Immature natural killer cell (primary cell): ENCODE results near the gene CMTM8. TPM values are rescaled to one million over a fixed set of nuclear protein-coding genes. Genes with fewer than 3 reads are reported as not detected.
"Not testable (repeated sequence)": the region's sequence is repeated elsewhere in the genome, so short reads cannot be mapped to it uniquely, and the experiment has no call there.

Source experiments
- DNase-seq, 3 donors: peaks; one replicate each; pipeline ENCODE4 v3.0.0; 2022; ENCODE audit warnings: mixed read lengths in 1 of 3
- H3K27ac Mint-ChIP-seq, 6 donors: one replicate each; pipeline ENCODE4 v1.8.0; 2020; ENCODE audit warnings: mixed read lengths in 6 of 6, mild to moderate bottlenecking in 5 of 6, inconsistent platforms in 4 of 6, moderate library complexity in 3 of 6
- H3K27me3 Mint-ChIP-seq, 3 donors: one replicate each; pipeline ENCODE4 v1.8.0; 2020 to 2021; ENCODE audit warnings: low read depth in 3 of 3, mild to moderate bottlenecking in 3 of 3, mixed read lengths in 3 of 3, moderate library complexity in 3 of 3, inconsistent platforms in 1 of 3
- H3K36me3 Mint-ChIP-seq, 3 donors: one replicate each; pipeline ENCODE4 v1.8.0; 2020; ENCODE audit warnings: mixed read lengths in 3 of 3, inconsistent platforms in 2 of 3, mild to moderate bottlenecking in 2 of 3
- H3K4me1 Mint-ChIP-seq, 2 donors: one replicate each; pipeline ENCODE4 v1.8.0; 2020; ENCODE audit warnings: inconsistent platforms in 2 of 2, mild to moderate bottlenecking in 2 of 2, mixed read lengths in 2 of 2, moderate library complexity in 1 of 2
- H3K4me3 Mint-ChIP-seq, 5 donors: one replicate each; pipeline ENCODE4 v1.8.0; 2020; ENCODE audit warnings: mild to moderate bottlenecking in 5 of 5, mixed read lengths in 5 of 5, inconsistent platforms in 3 of 5, moderate library complexity in 3 of 5
- H3K9me3 Mint-ChIP-seq, 6 donors: one replicate each; pipeline ENCODE4 v1.8.0; 2020; ENCODE audit warnings: mild to moderate bottlenecking in 6 of 6, mixed read lengths in 6 of 6, inconsistent platforms in 4 of 6, moderate library complexity in 3 of 6
- polyA plus RNA-seq, 3 donors: library from polyadenylated mRNA; unstranded; fragments of 300-500 nt; fragmentation: Illumina TruSeq; gene quantifications; one replicate each; pipeline ENCODE4 v1.2.3, GENCODE V29; 2021

Gene CMTM8
- polyA plus RNA-seq, 3 donors from 2014 or later, result 1.8 to 2.0 TPM; not detected in 1

DNA sequence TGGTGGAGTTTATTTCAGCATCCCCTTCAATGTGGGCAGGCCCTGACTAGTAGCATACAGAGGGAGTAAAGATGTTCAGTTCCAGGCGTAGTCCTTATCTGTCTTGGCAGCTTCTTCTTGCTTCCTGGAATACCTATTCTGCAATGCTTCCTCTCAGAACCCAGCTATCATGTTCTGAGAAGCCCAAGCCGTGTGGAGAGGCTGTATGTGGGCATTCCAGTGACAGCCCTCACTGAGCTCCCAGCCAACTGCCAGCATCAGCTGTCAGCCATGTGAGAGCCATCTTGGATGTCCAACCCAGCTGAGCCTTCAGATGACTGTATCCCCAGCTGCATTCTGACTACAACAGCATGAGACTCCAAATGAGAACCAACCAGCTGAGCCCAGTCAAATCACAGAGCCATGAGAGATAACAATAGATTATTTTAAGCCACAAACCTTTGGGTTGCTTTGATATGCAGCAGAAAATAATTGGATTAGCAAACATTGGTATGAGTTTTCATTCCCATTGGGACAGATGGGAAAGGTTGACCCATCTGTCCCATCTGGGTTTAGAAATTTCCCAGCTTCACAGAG lies 144.7 kb downstream of the CMTM8 start:
- Mint-ChIP-seq H3K9me3 (no peaks in the 10 kb centered on the region), H3K4me1 (no peaks in the 10 kb centered on the region), H3K27me3 (peaks cover 2 to 7% (median 6%) of the 10 kb centered on the region in 3 donors), H3K27ac (no peak overlapping the region), H3K36me3 (no peaks in the 10 kb centered on the region), H3K4me3 (no peak overlapping the region)
- no peak for DNase-seq

DNA sequence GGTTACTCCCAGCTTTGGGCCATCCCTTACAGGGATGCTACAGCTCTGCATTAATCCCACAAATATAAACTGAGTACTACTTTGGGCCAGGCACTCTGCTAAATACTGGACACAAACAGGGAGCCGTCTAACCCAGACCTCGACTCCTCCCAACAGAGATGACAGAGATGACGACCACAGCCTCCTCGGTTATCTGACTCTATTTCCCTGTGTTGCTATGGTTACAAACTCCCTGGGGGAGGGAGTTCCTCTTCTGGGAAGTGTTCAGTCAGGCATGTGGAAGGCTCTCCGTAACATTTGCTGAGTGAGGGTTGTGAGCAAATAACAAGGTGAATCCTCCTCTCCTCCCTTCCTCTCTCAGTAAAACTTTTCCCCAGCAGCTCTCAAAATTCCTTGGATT lies 146.5 kb downstream of the CMTM8 start:
- DNase-seq, result no peak

DNA sequence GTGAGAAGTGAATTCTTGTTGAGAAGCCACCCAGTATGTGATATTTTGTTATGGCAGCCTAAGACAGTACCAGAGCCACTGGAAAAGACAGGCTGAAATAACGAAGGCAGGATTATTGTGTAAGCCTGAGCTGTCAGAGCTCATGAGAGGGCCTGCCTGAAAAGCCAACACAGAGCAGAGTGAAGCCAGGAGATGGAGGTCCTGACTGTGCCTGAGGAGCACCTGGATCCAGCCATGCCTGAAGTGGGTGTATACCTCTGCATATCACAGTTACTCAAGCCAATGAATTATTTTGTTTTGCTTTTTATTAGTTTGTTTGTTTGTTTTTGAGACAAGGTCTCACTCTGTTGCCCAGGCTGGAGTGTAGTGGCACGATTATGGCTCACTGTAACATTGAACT lies 149.0 kb downstream of the CMTM8 start:
- no peak overlapping the region for H3K27ac Mint-ChIP-seq
- peaks cover 12 to 15% of the 10 kb centered on the region in 2 donors for H3K4me1 Mint-ChIP-seq
- DNase-seq, result no peak
- H3K36me3 Mint-ChIP-seq, result no peaks in the 10 kb centered on the region
- H3K4me3 Mint-ChIP-seq, result no peak overlapping the region
- no peaks in the 10 kb centered on the region for H3K9me3 Mint-ChIP-seq
- peaks cover 1 to 7% (median 6%) of the 10 kb centered on the region in 3 donors for H3K27me3 Mint-ChIP-seq

More for the DNA sequence above, 146.5 kb downstream of the CMTM8 start:
- no peaks in the 10 kb centered on the region for H3K9me3 Mint-ChIP-seq
- peaks cover 2 to 7% (median 6%) of the 10 kb centered on the region in 3 donors for H3K27me3 Mint-ChIP-seq
- H3K36me3 Mint-ChIP-seq, result no peaks in the 10 kb centered on the region
- no peaks in the 10 kb centered on the region for H3K4me1 Mint-ChIP-seq
- no peak overlapping the region for H3K27ac Mint-ChIP-seq
- no peak overlapping the region for H3K4me3 Mint-ChIP-seq

DNA sequence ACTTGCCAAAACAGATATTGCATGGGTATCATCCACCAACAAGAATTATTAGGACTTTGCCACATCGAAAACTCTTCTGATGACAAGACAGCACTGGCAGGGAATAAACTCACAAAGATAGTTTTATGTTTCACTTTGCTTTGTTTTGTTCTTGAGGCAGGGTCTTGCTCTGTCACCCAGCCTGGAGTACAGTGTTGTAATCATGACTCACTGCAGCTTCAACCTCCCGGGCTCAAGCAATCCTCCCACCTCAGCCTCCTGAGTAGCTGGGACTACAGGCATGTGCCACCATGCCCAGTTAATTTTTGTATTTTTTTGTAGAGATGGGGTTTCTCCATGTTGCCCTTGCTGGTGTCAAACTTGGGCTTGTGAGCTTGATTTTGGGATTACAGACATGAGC lies 151.1 kb downstream of the CMTM8 start:
- not testable (repeated sequence) for H3K27me3 Mint-ChIP-seq, H3K36me3 Mint-ChIP-seq, H3K27ac Mint-ChIP-seq, H3K9me3 Mint-ChIP-seq, DNase-seq
- peaks cover 29 to 33% of the 10 kb centered on the region in 2 donors for H3K4me1 Mint-ChIP-seq
- peak overlapping the region in 1 of 5 donors; percentile 40 for H3K4me3 Mint-ChIP-seq

DNA sequence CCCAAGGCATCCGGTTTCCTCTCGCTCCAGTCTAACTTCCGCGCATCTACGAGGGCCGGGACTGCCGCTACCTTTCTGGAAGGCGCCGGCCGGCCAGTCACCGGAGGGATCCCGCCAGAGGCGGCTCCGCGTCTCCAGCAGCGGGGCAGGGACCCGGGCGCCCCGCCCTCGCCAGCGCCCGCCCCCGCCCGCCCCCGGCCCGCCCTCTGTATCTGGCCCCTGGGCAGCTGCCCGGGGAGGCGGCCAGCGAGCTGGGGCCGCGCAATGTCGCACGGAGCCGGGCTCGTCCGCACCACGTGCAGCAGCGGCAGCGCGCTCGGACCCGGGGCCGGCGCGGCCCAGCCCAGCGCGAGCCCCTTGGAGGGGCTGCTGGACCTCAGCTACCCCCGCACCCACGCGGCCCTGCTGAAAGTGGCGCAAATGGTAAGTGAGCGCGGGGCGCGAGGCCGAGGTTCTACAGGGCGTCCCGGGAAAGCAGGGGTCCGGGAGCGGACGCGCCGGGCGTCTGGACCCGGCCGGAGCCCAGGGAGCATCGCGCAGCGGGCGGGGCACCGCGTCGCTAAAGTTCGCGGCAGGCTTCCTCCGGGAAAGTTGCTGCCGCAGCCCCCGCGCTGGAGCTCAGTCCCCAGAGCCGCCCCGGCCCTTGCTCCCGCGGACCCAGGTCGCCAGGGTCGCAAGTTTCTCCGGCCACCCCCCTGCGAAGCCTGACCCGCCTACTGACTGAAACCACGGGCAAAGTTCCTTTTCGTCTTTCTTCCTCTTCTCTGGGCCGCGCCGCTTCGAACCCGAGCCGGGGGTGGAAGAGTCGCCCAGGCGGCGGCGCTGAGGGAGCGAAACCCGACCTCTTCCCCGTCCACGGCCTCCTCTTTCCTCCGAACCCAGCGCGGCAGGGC lies 153.4 kb downstream of the CMTM8 start, which contains the start of gene CMTM7:
CMTM7 (plus strand) TSS at position 211 of the 893 bp plus-strand sequence; CDS start at position 265, 54 bp downstream.
- Mint-ChIP-seq H3K27ac (peak within 1 kb of the TSS; percentile 75 to 85 (median 80)), H3K27me3 (peaks cover 0 to 1% (median 0%) of the 10 kb centered on the region in 3 donors), H3K9me3 (no peaks in the 10 kb centered on the region), H3K4me1 (peaks cover 40 to 49% of the 10 kb centered on the region in 2 donors), H3K36me3 (no peaks in the 10 kb centered on the region), H3K4me3 (peak within 1 kb of the TSS; percentile 92 to 96 (median 95))
- peak; percentile 42 to 51 (median 49) for DNase-seq

DNA sequence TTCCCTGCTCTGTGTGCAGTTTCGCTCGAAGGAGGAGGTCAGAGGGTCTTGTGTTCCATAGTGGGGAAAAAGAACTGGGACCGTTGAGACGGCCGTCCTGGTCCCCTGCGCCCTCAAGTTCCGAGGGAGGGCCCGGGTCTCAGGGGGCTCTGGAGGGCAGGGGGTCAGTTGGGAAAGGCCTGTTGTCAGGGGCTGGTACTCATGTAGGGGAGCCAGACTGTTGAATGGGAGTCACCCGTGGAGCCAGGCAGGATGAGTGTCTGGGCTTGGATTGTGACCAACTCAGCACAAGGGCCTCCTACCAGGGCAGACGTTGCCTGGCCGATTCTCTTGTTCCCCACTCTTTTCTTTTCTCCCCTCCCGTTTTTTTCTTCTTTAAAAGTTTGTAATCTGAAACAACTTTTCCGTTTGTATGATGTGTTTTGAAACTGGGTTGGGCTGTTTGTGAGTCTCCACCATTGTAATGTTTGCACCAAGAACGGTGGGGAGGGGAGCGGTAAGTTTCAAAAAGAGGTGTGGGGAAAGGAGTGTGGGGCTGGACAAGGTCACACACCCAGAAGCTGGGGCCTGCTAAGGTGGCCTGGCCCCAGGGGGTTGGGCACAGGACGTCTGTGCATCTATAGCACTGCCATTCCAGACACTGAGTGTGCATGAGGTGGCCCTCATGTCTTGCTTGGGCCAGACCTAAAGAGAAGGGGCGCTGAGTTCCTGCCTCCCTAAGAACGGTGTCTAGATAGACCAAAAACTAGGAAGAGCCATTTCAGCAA lies 154.2 kb downstream of the CMTM8 start:
- DNase-seq, result no peak
- Mint-ChIP-seq H3K9me3 (no peaks in the 10 kb centered on the region), H3K4me1 (peaks cover 40 to 49% of the 10 kb centered on the region in 2 donors), H3K36me3 (no peaks in the 10 kb centered on the region), H3K4me3 (peak overlapping the region; percentile 92 to 96 (median 95)), H3K27me3 (peaks cover 0 to 1% (median 1%) of the 10 kb centered on the region in 3 donors), H3K27ac (peak overlapping the region; percentile 73 to 85 (median 80))

DNA sequence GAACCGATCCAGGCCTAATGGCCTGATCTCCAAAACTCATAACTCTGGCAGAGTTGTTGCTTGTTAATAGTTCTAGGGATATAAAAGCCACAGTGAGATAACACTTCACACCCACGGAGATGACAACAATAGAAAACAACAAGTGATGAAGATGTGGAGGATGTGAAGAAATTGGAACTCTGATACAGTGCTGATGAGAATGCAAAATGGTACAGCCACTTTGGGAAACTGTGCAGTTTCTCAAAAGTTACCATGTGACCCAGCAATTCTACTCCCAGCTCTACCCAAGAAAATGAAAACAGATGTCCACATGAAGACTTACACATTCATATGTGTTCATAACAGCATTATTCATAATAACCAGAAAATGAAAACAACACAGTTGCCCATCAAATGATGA lies 157.0 kb downstream of the CMTM8 start:
- H3K4me1 Mint-ChIP-seq, result peaks cover 40 to 63% of the 10 kb centered on the region in 2 donors
- peak overlapping the region in 1 of 5 donors; percentile 2 for H3K4me3 Mint-ChIP-seq
- no peaks in the 10 kb centered on the region for H3K9me3 Mint-ChIP-seq
- peak overlapping the region; percentile 3 to 78 (median 54) for H3K27ac Mint-ChIP-seq
- H3K27me3 Mint-ChIP-seq, result peaks cover 0 to 2% (median 1%) of the 10 kb centered on the region in 3 donors
- H3K36me3 Mint-ChIP-seq, result no peaks in the 10 kb centered on the region
- DNase-seq, result no peak

DNA sequence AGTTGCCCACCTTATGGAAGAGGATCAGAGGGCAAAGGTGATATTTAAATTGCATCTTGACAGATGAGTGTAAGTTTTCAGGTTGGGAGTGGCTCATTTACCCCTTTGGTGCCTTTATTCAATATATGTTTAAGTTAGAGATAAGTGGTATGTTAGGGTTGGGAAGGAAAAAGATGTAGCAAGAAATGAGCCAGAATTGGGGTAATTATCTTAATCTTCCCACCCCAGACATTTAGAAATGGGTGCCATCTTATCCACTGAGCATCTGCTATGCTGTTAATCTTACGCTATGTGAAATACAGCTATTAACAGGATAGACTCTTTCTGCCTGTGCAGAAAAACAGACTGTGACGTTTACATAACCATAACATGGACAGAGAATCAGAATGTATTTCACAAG lies 159.5 kb downstream of the CMTM8 start:
- no peaks in the 10 kb centered on the region for H3K36me3 Mint-ChIP-seq
- H3K9me3 Mint-ChIP-seq, result no peaks in the 10 kb centered on the region
- peaks cover 0 to 2% (median 0%) of the 10 kb centered on the region in 3 donors for H3K27me3 Mint-ChIP-seq
- DNase-seq, result no peak
- H3K4me3 Mint-ChIP-seq, result no peak overlapping the region
- H3K27ac Mint-ChIP-seq, result peak overlapping the region in 2 of 6 donors; percentile 8 to 59
- peaks cover 34 to 60% of the 10 kb centered on the region in 2 donors for H3K4me1 Mint-ChIP-seq

DNA sequence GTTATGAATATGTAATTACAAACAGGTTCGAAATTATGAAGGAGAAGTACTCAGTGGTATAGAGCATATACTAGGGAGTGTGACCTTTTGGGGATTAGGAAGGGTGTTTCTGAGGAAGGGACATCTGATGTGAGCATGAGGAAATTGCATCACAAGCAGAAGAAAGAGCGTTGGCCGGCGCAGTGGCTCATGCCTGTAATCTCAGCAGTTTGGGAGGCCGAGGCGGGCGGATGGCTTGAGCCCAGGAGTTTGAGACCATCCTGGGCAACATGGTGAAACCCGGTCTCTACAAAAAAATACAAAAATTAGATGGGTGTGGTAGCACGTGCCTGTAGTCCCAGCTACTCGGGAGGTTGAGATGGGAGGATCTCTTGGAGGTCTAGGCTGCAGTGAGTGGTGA lies 160.1 kb downstream of the CMTM8 start:
- Mint-ChIP-seq H3K27ac (peak overlapping the region in 1 of 6 donors; percentile 8), H3K4me3 (no peak overlapping the region)
- no peak for DNase-seq

DNA sequence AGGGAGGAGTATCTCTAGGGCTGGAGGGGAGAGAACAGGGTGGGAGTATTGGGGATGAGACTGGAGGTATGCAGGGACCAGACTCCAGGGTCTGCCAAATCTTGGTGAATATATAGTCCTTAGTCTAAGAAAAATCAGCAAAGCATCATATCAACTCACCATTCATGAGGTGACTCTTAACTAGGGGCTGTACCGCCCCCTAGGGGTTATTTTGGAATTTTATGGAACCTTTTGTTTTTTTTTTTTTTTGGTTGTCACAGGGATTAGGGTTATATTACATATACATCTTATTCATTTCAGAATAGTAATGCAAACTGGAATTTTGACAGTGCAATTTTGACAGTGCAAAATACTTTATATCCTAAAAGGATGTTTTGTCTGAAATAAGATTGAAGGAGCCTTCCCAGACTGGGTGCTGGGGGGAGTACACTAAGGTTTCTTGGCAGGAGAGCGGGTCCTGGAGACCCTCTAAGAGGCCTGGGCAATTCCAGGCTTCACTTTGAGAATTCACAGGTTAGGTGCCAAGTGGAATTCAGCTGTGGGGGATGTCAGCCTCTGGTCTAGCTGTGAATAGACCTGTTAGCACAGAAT lies 160.6 kb downstream of the CMTM8 start:
- Mint-ChIP-seq H3K4me1 (peaks cover 27 to 51% of the 10 kb centered on the region in 2 donors), H3K27ac (peak overlapping the region in 4 of 6 donors; percentile 13 to 44 (median 29)), H3K27me3 (peaks cover 0 to 2% (median 0%) of the 10 kb centered on the region in 3 donors), H3K4me3 (no peak overlapping the region), H3K36me3 (no peaks in the 10 kb centered on the region), H3K9me3 (peaks cover 0 to 2% (median 0%) of the 10 kb centered on the region in 6 donors)
- DNase-seq, result peak; percentile 44 to 60 (median 59)

More for the DNA sequence above, 160.1 kb downstream of the CMTM8 start:
- Mint-ChIP-seq H3K9me3 (no peaks in the 10 kb centered on the region), H3K27me3 (peaks cover 0 to 2% (median 0%) of the 10 kb centered on the region in 3 donors), H3K36me3 (no peaks in the 10 kb centered on the region), H3K4me1 (peaks cover 30 to 55% of the 10 kb centered on the region in 2 donors)

DNA sequence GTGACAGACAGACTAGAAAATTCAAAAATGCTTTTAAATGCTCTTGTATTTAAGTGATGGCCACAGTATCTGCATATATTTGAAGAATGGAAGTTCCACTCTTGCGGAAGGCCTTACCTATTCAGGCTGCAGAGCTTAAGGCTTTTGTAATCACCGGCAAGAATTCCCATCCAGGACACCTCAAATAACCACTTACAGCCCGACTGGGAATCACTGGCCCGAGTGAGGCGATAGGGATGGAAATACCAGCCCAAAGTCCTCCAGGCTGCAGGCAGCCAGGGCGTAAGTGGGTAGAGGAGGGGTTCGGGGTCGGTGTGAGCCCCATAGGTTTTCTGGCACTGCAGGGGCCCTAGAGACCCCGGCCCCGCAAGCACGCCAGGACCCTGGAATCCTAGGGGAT lies 162.6 kb downstream of the CMTM8 start:
- no peak for DNase-seq
- Mint-ChIP-seq H3K36me3 (no peaks in the 10 kb centered on the region), H3K27ac (peak overlapping the region; percentile 59 to 95 (median 90)), H3K4me3 (peak overlapping the region; percentile 90 to 97 (median 95)), H3K9me3 (peaks cover 0 to 2% (median 0%) of the 10 kb centered on the region in 6 donors), H3K27me3 (peaks cover 0 to 2% (median 0%) of the 10 kb centered on the region in 3 donors), H3K4me1 (peaks cover 13 to 32% of the 10 kb centered on the region in 2 donors)

DNA sequence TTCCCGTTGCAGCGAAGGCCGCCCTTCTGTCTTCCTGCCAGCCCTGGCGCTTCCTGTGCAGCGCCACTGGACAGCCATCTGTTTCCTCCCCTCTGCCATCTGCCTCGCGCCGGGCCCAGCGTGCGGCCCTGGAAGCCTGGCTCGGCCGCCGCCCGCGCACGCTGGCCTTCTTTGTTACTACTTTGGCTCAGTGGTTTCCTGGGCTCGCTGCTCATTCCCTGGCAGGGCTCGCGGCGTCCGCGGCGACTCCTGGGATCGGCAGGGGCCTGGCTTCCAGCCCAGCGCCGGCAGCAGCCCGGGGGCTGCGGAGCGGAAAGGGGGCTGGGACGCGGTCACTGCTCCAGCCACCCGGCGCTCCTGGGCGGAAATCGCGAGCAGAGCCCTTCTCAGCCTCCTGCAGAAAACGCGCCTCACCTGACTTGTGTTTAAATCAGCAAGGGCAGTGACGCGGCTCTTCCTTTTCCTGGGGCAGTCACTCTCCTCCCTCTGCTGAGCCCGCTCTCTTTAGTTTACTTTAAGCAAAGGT lies 163.1 kb downstream of the CMTM8 start:
- peaks cover 0 to 2% (median 0%) of the 10 kb centered on the region in 6 donors for H3K9me3 Mint-ChIP-seq
- peak overlapping the region; percentile 91 to 98 (median 95) for H3K27ac Mint-ChIP-seq
- peak; percentile 57 to 62 (median 59) for DNase-seq

DNA sequence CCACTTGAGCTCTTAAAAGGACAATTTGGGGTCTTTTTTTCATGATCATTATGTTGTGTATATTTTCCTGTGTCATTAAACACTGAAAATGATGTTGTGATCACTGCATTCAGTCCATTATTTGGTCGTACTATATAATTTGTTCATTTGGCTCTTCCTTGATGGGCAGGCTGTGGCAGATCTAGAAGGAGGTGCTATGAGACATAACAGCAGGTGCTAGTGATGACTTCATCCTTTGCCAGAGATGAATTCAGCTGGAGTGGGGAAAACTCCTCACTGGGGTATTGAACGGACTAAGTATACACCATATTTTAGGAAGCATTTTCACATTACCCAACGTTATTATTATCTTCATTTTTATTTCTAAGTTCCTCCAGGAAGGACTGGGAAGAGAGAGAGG lies 165.2 kb downstream of the CMTM8 start:
- peaks cover 0 to 2% (median 0%) of the 10 kb centered on the region in 6 donors for H3K9me3 Mint-ChIP-seq
- peak overlapping the region in 2 of 5 donors; percentile 4 to 5 for H3K4me3 Mint-ChIP-seq
- H3K27me3 Mint-ChIP-seq, result no peaks in the 10 kb centered on the region
- peak overlapping the region in 5 of 6 donors; percentile 12 to 95 (median 50) for H3K27ac Mint-ChIP-seq
- peaks cover 12 to 22% of the 10 kb centered on the region in 2 donors for H3K4me1 Mint-ChIP-seq
- no peak for DNase-seq
- no peaks in the 10 kb centered on the region for H3K36me3 Mint-ChIP-seq

More for the DNA sequence above, 163.1 kb downstream of the CMTM8 start:
- no peaks in the 10 kb centered on the region for H3K36me3 Mint-ChIP-seq
- peak overlapping the region; percentile 90 to 97 (median 95) for H3K4me3 Mint-ChIP-seq
- peaks cover 0 to 2% (median 0%) of the 10 kb centered on the region in 3 donors for H3K27me3 Mint-ChIP-seq
- H3K4me1 Mint-ChIP-seq, result peaks cover 12 to 30% of the 10 kb centered on the region in 2 donors
